GM12874 (cell line): Measurements from ENCODE around the gene UNC80.

Experiments used
- TF ChIP-seq, protein P1 (sequence below): IDR thresholded peaks from 2 replicates; pipeline ENCODE4 v1.5.1; 2011; ENCODE audit warnings: low read depth, mild to moderate bottlenecking, control low read depth, low read length, moderate library complexity; ENCODE audit not compliant: insufficient read depth

UNC80 gene

DNA sequence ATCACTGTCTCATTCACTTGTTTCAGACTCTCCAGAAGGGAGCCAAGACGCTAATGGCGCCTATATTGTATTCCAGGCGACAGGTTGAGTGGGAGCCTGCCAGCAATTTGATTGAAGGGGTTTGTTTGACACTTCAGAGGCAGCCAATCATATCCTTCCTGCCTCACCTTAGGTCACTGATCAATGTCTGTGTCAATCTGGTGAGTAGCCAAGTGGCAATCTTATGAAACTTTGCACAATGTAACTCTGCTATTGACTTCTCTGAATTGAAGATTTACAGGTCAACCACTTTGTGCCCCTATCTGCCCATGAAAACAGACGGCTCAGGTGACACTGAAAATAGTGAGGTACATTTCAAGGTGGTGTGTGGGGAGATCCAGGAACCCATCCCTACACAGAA is 198.1 kb downstream of the UNC80 start:
- TF ChIP-seq, protein P1, sequence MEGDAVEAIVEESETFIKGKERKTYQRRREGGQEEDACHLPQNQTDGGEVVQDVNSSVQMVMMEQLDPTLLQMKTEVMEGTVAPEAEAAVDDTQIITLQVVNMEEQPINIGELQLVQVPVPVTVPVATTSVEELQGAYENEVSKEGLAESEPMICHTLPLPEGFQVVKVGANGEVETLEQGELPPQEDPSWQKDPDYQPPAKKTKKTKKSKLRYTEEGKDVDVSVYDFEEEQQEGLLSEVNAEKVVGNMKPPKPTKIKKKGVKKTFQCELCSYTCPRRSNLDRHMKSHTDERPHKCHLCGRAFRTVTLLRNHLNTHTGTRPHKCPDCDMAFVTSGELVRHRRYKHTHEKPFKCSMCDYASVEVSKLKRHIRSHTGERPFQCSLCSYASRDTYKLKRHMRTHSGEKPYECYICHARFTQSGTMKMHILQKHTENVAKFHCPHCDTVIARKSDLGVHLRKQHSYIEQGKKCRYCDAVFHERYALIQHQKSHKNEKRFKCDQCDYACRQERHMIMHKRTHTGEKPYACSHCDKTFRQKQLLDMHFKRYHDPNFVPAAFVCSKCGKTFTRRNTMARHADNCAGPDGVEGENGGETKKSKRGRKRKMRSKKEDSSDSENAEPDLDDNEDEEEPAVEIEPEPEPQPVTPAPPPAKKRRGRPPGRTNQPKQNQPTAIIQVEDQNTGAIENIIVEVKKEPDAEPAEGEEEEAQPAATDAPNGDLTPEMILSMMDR = no peak

DNA sequence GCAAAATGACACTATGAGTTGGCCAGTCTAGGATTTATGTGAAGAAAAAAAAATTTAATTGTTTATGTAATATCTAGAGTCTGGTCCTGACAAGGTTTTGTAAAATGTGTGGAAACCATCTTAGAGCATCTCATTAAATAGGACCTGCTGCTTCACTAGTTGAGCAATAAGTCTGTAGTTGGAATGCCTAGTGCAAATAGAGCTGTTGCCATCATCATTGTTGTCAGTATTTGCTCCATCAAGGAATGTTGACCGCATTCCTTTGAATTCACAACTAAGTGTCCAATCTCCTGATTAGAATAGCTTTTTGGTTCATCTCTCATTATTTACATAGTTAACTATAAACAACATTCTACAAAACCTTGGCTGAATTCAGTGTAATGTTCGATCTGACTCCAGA is 198.6 kb downstream of the UNC80 start:
- TF ChIP-seq, protein P1 = no peak

DNA sequence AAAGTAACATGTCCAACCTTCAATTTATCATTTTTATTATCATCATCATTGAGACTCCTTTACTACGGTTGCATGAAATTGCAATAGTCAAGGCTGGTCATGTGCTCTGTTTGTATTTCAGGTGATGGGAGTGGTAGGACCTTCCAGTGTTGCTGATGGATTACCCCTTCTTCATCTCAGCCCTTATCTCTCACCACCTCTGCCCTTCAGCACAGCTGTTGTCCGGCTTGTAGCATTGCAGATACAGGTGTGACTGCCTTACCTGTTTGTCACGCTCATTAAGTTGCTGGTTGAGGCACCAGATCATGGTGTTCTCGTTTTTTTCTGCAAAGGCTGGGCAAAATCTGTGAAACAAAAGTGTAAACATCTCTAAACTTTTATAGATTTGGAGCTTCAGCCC is 199.1 kb downstream of the UNC80 start:
- TF ChIP-seq, protein P1 = no peak

DNA sequence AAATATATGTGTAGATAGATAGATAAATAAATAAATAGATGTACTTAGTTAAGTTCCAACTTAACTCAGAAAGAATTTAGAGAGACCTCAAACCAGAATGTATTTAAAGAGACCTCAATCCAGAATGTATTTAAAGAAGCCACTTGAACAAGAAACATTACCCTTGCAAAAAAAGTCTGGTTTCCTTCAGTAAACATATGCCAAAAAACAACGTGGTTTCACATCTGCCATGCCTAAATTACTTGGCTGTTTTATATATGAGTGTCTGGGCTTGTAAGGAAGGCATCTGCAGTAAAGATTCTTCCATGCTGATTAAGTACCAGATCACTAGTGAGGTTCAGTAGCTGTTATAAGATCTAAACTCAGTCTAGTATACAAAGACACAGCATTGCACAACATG is 201.7 kb downstream of the UNC80 start:
- TF ChIP-seq, protein P1 = no peak

DNA sequence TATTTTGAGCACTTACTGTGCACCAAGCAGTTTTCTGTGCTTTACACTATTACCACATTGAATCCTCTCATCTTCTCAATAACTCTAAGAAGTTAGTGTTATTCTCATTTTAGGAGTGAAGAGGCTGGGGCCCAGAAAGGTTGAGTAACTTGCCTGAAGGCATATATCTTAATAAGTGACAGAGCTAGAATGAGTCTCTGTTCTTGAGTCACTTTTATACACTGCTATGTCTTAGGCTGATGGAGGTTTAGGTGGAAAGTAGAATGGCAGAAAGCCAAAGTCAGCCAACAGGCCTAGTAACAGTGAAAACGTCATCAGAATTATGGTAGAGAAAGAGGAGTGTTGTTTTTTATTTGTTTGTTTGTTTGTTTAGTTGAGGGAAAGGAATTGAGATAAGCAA is 202.9 kb downstream of the UNC80 start:
- TF ChIP-seq, protein P1 = no peak

DNA sequence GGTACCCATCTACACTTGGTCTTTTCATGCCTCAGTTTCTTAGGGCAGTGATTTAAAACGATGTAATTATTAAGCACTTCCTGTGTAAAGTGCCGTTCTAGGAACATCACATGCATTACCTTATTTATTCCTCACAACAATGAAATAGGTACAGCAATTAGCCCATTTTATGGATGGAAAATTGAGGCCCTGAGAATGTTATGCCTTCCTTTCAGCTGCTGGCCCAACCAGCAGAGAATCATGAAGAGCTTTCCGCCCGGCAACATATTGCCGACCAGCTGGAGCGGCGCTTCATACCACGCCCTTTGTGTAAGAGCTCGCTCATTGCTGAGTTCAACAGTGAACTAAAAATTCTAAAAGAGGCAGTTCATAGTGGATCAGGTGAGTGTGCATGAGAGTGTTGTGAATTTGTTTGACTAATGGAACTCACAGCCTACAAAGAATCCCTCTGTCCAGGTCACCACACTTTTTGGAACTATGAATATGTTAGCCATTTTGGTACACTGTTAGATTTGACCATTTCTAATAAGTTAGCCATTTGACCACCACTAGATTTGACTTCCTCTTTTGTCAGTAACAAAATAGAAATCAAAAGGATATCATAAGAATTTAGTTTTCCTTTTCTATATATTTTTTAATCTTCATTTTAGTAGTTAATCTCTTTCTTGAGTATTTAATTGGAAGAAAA is 205.2 kb downstream of the UNC80 start:
- TF ChIP-seq, protein P1 = no peak

DNA sequence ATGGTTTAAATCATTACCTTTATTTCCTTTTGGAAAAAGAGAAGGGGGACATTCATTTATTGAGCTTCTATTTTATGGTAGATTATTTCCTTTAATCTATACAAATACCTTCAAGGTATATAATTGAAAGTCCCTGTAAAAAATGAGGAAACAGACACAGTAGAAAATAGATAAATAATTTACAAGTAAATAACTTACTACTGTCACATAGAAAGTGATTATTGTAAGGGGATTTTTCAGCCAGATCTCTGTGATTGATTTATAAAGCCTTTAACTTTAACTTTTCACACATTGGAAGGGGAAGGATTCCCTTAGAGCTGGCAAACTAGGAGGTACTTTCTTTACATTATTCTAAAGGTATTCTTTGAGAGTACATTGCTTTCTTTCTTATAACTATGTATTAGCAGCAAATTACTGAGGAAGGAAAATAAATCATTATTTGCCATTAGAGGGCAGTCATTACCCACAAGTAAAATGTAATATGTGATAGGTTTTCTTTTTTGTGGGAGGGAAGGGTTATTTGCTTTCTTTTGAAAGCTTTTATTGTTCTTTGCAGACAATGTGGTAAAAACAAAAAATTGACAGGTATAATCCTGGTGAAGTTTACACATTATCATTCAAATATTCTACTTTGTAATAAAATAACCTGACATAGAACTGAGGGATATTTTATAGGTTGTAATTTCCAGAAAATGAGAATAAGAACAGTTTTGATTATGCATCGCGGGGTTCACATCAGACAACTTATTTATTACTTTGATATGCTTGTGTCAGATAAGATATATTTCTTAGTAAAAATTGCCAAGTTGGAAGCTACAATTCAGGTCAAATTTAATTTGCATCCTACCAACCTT is 206.0 kb downstream of the UNC80 start:
- TF ChIP-seq, protein P1 = no peak
